DND-41 (cell line): ENCODE results near the gene RECK.

ENCODE experiments used
- ATAC-seq: fragments of 200-7000 bp; cut with Tn5 transposase; 3 replicates; pipeline ENCODE4 v1.9.1; 2021; ENCODE audit warnings: low read depth; ENCODE audit not compliant: insufficient read depth
- DNase-seq: peaks from one replicate; pipeline ENCODE4 v3.0.0-alpha.2; 2020
- H2AFZ ChIP-seq: 2 replicates; pipeline ENCODE4 v1.6.0; 2012; ENCODE audit warnings: low read depth, low read length
- H3K27ac ChIP-seq: 2 replicates; pipeline ENCODE4 v1.5.1; 2012; ENCODE audit warnings: low read length, inconsistent platforms
- H3K27me3 ChIP-seq: fragments of 200-600 bp; sonication (generic); 2 replicates; pipeline ENCODE4 v1.6.0; 2012; ENCODE audit warnings: low read length, mild to moderate bottlenecking, inconsistent platforms; ENCODE audit not compliant: insufficient read depth, poor library complexity
- H3K36me3 ChIP-seq: 2 replicates; pipeline ENCODE4 v1.5.1; 2012; ENCODE audit warnings: low read length, inconsistent platforms; ENCODE audit not compliant: insufficient read depth
- H3K4me1 ChIP-seq: 2 replicates; pipeline ENCODE4 v1.5.1; 2012; ENCODE audit warnings: mild to moderate bottlenecking, low read length; ENCODE audit not compliant: insufficient read depth
- H3K4me2 ChIP-seq: 2 replicates; pipeline ENCODE4 v1.6.0; 2012; ENCODE audit warnings: mild to moderate bottlenecking, moderate library complexity, low read length, inconsistent platforms; ENCODE audit not compliant: insufficient read depth
- H3K4me3 ChIP-seq, 2 experiments: fragments of 200-600 bp in 1 of 2; shearing (Covaris generic) in 1 of 2; 2 replicates each; pipeline ENCODE4 v1.5.1; 2012 to 2016; ENCODE audit warnings: inconsistent platforms in 2 of 2, low read length in 2 of 2, mild to moderate bottlenecking in 2 of 2, low read depth in 1 of 2, moderate library complexity in 1 of 2
- H3K79me2 ChIP-seq: 2 replicates; pipeline ENCODE4 v1.6.0; 2012; ENCODE audit warnings: low read length, inconsistent platforms; ENCODE audit not compliant: insufficient read depth
- H3K9ac ChIP-seq: 2 replicates; pipeline ENCODE4 v1.6.0; 2012; ENCODE audit warnings: low read depth, mild to moderate bottlenecking, inconsistent platforms, low read length, moderate library complexity
- H3K9me3 ChIP-seq: 2 replicates; pipeline ENCODE4 v1.5.1; 2012; ENCODE audit warnings: low read length, moderate library complexity, mild to moderate bottlenecking, inconsistent platforms; ENCODE audit not compliant: insufficient read depth, severe bottlenecking
- H4K20me1 ChIP-seq: 2 replicates; pipeline ENCODE4 v1.6.0; 2012; ENCODE audit warnings: low read length; ENCODE audit not compliant: insufficient read depth
- EZH2 ChIP-seq: IDR thresholded peaks from 3 replicates; pipeline ENCODE4 v1.6.1; 2012; ENCODE audit warnings: borderline replicate concordance, low read depth, mild to moderate bottlenecking, moderate library complexity, low read length, inconsistent platforms; ENCODE audit not compliant: severe bottlenecking
- TF ChIP-seq, protein P1 (sequence below): IDR thresholded peaks from 2 replicates; pipeline ENCODE4 v1.5.1; 2012; ENCODE audit warnings: borderline replicate concordance, low read length, moderate library complexity, mild to moderate bottlenecking; ENCODE audit not compliant: poor library complexity, severe bottlenecking; ENCODE audit errors: extremely low read depth

The RECK gene

DNA sequence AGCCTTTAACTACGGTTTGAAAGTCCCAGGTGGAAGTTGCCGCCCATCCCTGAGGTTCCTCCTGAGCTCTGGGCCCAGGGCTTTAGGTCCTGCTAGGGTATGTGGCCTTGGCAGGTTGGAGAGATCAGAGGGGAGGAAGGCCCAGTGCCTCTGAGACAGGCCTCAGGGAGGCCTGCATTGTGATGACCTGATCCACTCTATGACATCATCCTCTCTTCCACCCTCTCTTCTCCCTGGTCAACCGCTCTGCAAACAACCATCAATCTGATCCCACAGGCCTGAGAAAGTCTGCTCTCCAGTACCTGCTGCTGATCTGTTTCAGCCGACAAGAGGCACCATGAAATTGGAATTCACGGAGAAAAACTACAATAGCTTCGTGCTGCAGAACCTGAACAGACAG, 132.5 kb downstream of the RECK start, which contains the start of gene CCIN:
TSS of gene CCIN (plus strand) at position 223 of the 400 bp plus-strand sequence. CDS start at position 338, 115 bp downstream.
- Histone ChIP-seq H3K4me3 (no peak within 1 kb of the TSS), H3K79me2 (no peaks in the 10 kb centered on the region), H3K27me3 (no peaks in the 10 kb centered on the region), H3K36me3 (no peaks in the 10 kb centered on the region), H4K20me1 (no peaks in the 10 kb centered on the region), H2AFZ (no peak within 1 kb of the TSS), H3K9ac (no peak within 1 kb of the TSS), H3K27ac (no peak within 1 kb of the TSS), H3K4me1 (peaks cover 8% of the 10 kb centered on the region), H3K9me3 (no peaks in the 10 kb centered on the region), H3K4me2 (no peak within 1 kb of the TSS)
- DNase-seq (no peak), ATAC-seq (no peak)
- no peak for TF ChIP-seq EZH2
- TF ChIP-seq, protein P1, sequence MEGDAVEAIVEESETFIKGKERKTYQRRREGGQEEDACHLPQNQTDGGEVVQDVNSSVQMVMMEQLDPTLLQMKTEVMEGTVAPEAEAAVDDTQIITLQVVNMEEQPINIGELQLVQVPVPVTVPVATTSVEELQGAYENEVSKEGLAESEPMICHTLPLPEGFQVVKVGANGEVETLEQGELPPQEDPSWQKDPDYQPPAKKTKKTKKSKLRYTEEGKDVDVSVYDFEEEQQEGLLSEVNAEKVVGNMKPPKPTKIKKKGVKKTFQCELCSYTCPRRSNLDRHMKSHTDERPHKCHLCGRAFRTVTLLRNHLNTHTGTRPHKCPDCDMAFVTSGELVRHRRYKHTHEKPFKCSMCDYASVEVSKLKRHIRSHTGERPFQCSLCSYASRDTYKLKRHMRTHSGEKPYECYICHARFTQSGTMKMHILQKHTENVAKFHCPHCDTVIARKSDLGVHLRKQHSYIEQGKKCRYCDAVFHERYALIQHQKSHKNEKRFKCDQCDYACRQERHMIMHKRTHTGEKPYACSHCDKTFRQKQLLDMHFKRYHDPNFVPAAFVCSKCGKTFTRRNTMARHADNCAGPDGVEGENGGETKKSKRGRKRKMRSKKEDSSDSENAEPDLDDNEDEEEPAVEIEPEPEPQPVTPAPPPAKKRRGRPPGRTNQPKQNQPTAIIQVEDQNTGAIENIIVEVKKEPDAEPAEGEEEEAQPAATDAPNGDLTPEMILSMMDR = no peak

GRCh38 chr9:36169708-36170107, 133.0 kb downstream of the RECK start:
- Histone ChIP-seq H3K4me1 (peaks cover 8% of the 10 kb centered on the region), H3K27me3 (no peaks in the 10 kb centered on the region), H3K9me3 (no peaks in the 10 kb centered on the region), H3K79me2 (no peaks in the 10 kb centered on the region), H3K4me3 (no peak overlapping the region), H2AFZ (no peak overlapping the region), H3K4me2 (no peak overlapping the region), H3K27ac (no peak overlapping the region), H4K20me1 (no peaks in the 10 kb centered on the region), H3K9ac (no peak overlapping the region), H3K36me3 (no peaks in the 10 kb centered on the region)
- no peak for TF ChIP-seq EZH2
- TF ChIP-seq, protein P1 = no peak
- no peak for ATAC-seq
- DNase-seq = no peak

- H3K9me3 ChIP-seq = no peaks in the 10 kb centered on the region
- ATAC-seq (no peak), DNase-seq (no peak)
- H3K9ac ChIP-seq = no peak overlapping the region
- no peaks in the 10 kb centered on the region for H3K79me2 ChIP-seq
- peaks cover 8% of the 10 kb centered on the region for H3K4me1 ChIP-seq
- no peaks in the 10 kb centered on the region for H3K36me3 ChIP-seq
- H3K27ac ChIP-seq = no peak overlapping the region
- H3K4me3 ChIP-seq = no peak overlapping the region
- H3K4me2 ChIP-seq = no peak overlapping the region
- H3K27me3 ChIP-seq = no peaks in the 10 kb centered on the region
- no peaks in the 10 kb centered on the region for H4K20me1 ChIP-seq
- no peak overlapping the region for H2AFZ ChIP-seq
- TF ChIP-seq EZH2 = no peak
- TF ChIP-seq, protein P1 = no peak
Measured at GRCh38 chr9:36170531-36170930, 133.8 kb downstream of the RECK start.

DNA sequence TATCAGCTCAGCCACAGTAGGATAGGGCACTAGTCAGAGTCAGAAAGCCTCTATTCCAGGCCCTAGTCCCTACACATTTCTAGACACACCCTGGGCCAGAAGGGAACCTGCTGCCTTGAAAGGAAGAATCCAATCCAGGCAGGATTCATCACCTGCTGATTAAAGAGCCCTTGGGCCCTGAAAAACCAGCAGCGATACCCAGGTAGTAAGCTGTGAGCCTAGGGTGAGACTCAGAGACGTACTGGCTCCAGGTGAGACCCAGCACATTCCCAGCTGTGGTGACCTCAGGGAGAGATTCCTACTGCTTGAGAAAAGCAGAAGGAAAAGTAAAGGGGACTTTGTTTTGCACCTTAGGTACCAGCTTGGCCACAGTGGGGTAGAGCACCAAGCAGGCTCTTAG, 137.1 kb downstream of the RECK start:
- ATAC-seq = no peak
- no peak for DNase-seq
- TF ChIP-seq EZH2 = no peak
- TF ChIP-seq, protein P1 = no peak
- Histone ChIP-seq H3K36me3 (no peaks in the 10 kb centered on the region), H3K9me3 (no peaks in the 10 kb centered on the region), H3K79me2 (no peaks in the 10 kb centered on the region), H3K4me1 (no peaks in the 10 kb centered on the region), H3K9ac (no peak overlapping the region), H3K4me2 (no peak overlapping the region), H3K27ac (no peak overlapping the region), H3K27me3 (no peaks in the 10 kb centered on the region), H3K4me3 (no peak overlapping the region), H2AFZ (no peak overlapping the region), H4K20me1 (no peaks in the 10 kb centered on the region)
